Measurements from ENCODE around the gene NEMP2.

The NEMP2 gene

DNA sequence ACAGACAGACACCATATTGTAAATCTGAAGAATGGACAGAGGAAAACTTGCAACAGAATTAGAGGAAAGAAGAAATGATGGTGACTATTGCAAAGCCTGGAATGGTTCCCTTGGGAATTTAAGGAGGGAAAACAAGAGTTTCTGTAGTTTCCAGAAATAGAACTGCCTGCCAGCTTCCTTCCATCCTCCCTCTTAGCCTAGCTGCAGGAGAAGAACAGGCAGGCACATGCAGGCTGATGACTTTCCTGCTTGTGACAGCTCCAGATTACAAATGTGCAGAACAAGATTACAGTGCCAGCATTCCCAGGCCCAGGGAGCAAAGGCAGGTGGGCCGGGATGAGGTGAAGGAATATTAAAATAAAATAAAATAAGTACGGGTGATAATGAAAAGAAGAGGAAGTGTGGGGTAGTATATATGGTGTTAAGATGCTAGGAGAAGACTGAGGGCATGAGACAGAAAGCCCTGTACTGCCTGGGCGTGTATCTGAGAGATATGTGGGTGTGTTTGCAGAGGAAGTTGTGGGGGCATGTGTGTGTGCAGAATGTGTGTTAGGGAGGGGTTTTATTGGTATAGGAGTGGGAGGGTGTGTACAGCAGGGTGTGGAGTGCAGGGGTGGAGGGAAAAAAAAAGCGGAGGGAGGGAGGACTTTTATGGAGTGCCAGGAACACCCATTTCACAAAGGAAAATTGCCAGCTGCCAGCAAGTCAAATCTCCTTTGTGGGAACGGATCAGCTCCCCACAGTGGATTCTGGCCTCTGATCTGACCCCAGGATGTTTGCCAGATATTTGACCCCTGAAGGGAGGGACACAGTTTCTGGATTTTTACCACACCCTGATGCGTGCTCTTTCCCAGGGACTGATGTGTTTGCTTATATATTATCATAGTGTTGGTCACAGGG lies 43.9 kb upstream of the NEMP2 start:
- H2AFZ ChIP-seq (ENCODE audit: low read depth, low read length, severe bottlenecking), result no peak overlapping the region
- H3K27me3 ChIP-seq (ENCODE audit: low read length), result no peaks in the 10 kb centered on the region
- H3K9me3 ChIP-seq (ENCODE audit: insufficient read depth, low read length), result no peaks in the 10 kb centered on the region
- H3K9ac ChIP-seq (ENCODE audit: low read length), result no peak overlapping the region
- H3K79me2 ChIP-seq (ENCODE audit: insufficient read depth, low read length), result no peaks in the 10 kb centered on the region
- H3K36me3 ChIP-seq (ENCODE audit: low read length), result no peaks in the 10 kb centered on the region
- H4K20me1 ChIP-seq (ENCODE audit: low read depth, low read length), result no peaks in the 10 kb centered on the region
- H3K4me2 ChIP-seq (ENCODE audit: low read depth, low read length, poor library complexity, severe bottlenecking), result no peak overlapping the region
- TF ChIP-seq EZH2phosphoT487 (conservative IDR thresholded peaks at IDR 0.05; ENCODE audit: low read length), result no peak
- TF ChIP-seq, protein P1, sequence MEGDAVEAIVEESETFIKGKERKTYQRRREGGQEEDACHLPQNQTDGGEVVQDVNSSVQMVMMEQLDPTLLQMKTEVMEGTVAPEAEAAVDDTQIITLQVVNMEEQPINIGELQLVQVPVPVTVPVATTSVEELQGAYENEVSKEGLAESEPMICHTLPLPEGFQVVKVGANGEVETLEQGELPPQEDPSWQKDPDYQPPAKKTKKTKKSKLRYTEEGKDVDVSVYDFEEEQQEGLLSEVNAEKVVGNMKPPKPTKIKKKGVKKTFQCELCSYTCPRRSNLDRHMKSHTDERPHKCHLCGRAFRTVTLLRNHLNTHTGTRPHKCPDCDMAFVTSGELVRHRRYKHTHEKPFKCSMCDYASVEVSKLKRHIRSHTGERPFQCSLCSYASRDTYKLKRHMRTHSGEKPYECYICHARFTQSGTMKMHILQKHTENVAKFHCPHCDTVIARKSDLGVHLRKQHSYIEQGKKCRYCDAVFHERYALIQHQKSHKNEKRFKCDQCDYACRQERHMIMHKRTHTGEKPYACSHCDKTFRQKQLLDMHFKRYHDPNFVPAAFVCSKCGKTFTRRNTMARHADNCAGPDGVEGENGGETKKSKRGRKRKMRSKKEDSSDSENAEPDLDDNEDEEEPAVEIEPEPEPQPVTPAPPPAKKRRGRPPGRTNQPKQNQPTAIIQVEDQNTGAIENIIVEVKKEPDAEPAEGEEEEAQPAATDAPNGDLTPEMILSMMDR (IDR thresholded peaks at IDR 0.05; ENCODE audit: insufficient read depth, low read length, poor library complexity, severe bottlenecking), result no peak
- H3F3A ChIP-seq (ENCODE audit: insufficient read depth), result no peaks in the 10 kb centered on the region
- no peaks in the 10 kb centered on the region for H3K9me2 ChIP-seq (replicated peaks; ENCODE audit: insufficient read depth, low read length)
- no peak overlapping the region for H3K4me3 ChIP-seq (ENCODE audit: insufficient read depth, low read length, poor library complexity, severe bottlenecking)
- no peak overlapping the region for H3K27ac ChIP-seq (ENCODE audit: low read depth, low read length)

DNA sequence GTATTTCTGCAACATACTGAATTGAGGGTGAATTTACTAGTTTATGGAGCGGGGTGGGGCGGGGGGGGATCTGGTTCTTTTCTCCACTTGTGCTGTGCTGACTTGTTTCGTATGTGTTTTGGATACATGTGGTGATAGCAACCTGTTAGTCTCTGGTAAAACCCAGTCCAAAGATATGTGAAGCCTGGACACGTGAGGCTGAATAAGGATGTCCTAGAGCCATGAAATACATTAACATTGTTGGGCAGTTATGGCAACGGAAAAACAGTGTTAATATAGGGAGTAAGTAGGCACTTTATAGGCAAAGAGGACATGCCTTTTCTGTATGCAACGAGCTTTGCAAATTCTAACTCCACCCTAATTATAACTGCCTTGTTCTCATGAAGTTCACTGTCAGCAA lies 42.1 kb upstream of the NEMP2 start:
- H3K9me2 ChIP-seq (replicated peaks; ENCODE audit: insufficient read depth, low read length), result no peaks in the 10 kb centered on the region

DNA sequence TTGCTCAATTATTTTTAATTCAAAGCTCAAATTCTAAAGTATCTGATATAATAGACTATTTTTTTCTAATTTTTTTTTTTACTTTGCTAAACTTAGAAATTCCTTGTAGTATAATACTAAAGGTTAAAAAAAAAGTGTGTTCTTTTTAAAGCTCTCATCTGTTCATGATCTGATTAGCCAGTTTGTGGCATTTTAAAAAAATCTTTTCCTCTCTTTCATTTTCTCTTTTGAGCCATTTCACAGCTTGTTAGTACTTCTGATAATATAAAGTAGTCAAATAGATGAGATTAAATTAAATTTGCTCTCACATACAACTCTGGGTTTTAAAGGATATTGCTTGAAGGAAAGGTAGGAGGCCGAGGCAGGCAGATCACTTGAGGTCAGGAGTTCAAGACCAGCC lies 40.7 kb upstream of the NEMP2 start:
- Histone ChIP-seq H3K9ac (ENCODE audit: low read length) (no peak overlapping the region), H3F3A (ENCODE audit: insufficient read depth) (no peaks in the 10 kb centered on the region), H3K9me2 (replicated peaks; ENCODE audit: insufficient read depth, low read length) (no peaks in the 10 kb centered on the region), H3K9me3 (ENCODE audit: insufficient read depth, low read length) (no peaks in the 10 kb centered on the region), H3K4me3 (ENCODE audit: insufficient read depth, low read length, poor library complexity, severe bottlenecking) (no peak overlapping the region), H3K4me2 (ENCODE audit: low read depth, low read length, poor library complexity, severe bottlenecking) (no peak overlapping the region), H3K27ac (ENCODE audit: low read depth, low read length) (no peak overlapping the region), H4K20me1 (ENCODE audit: low read depth, low read length) (no peaks in the 10 kb centered on the region), H2AFZ (ENCODE audit: low read depth, low read length, severe bottlenecking) (no peak overlapping the region), H3K79me2 (ENCODE audit: insufficient read depth, low read length) (no peaks in the 10 kb centered on the region), H3K36me3 (ENCODE audit: low read length) (no peaks in the 10 kb centered on the region), H3K27me3 (ENCODE audit: low read length) (no peaks in the 10 kb centered on the region)
- TF ChIP-seq EZH2phosphoT487 (conservative IDR thresholded peaks at IDR 0.05; ENCODE audit: low read length), result no peak
- TF ChIP-seq, protein P1 (IDR thresholded peaks at IDR 0.05; ENCODE audit: insufficient read depth, low read length, poor library complexity, severe bottlenecking), result no peak

More for the DNA sequence above, 42.1 kb upstream of the NEMP2 start:
- no peaks in the 10 kb centered on the region for H3K36me3 ChIP-seq (ENCODE audit: low read length)
- H3K4me2 ChIP-seq (ENCODE audit: low read depth, low read length, poor library complexity, severe bottlenecking), result no peak overlapping the region
- H3K79me2 ChIP-seq (ENCODE audit: insufficient read depth, low read length), result no peaks in the 10 kb centered on the region
- H3K27me3 ChIP-seq (ENCODE audit: low read length), result no peaks in the 10 kb centered on the region
- no peaks in the 10 kb centered on the region for H3F3A ChIP-seq (ENCODE audit: insufficient read depth)
- no peak overlapping the region for H3K9ac ChIP-seq (ENCODE audit: low read length)
- H2AFZ ChIP-seq (ENCODE audit: low read depth, low read length, severe bottlenecking), result no peak overlapping the region
- no peaks in the 10 kb centered on the region for H4K20me1 ChIP-seq (ENCODE audit: low read depth, low read length)
- H3K27ac ChIP-seq (ENCODE audit: low read depth, low read length), result no peak overlapping the region
- no peak for TF ChIP-seq EZH2phosphoT487 (conservative IDR thresholded peaks at IDR 0.05; ENCODE audit: low read length)
- TF ChIP-seq, protein P1 (IDR thresholded peaks at IDR 0.05; ENCODE audit: insufficient read depth, low read length, poor library complexity, severe bottlenecking), result no peak
- no peaks in the 10 kb centered on the region for H3K9me3 ChIP-seq (ENCODE audit: insufficient read depth, low read length)
- no peak overlapping the region for H3K4me3 ChIP-seq (ENCODE audit: insufficient read depth, low read length, poor library complexity, severe bottlenecking)

Data from SU-DHL-6 (cell line).